Adrenal gland (tissue), 12 donors: ENCODE results near the gene RFPL3. TPM values are rescaled to one million over a fixed set of nuclear protein-coding genes. Genes with fewer than 3 reads are reported as not detected.

Experiments
- DNase-seq, 7 donors: peaks; one replicate each; pipeline ENCODE4 v3.0.0-alpha.2; 2019 to 2020
- H3K27ac ChIP-seq, 5 donors: fragments of 200-600 bp; sonication (generic) in 4 of 5; 1 replicate in 3 of 5; 2 replicates in 2 of 5; pipeline versions ENCODE4 v1.5.1 to v1.8.0; 2016 to 2020; ENCODE audit warnings: mild to moderate bottlenecking in 1 of 5
- H3K27me3 ChIP-seq: fragments of 200-600 bp; 2 replicates; pipeline ENCODE4 v1.8.0; 2021
- H3K36me3 ChIP-seq, 2 donors: fragments of 200-600 bp; replicated peaks in 1 of 2; 1 replicate in 1 of 2; 2 replicates in 1 of 2; pipeline versions ENCODE4 v1.5.1 to v1.8.0; 2018 to 2022
- H3K4me1 ChIP-seq, 2 donors: fragments of 200-600 bp; replicated peaks in 1 of 2; 1 replicate in 1 of 2; 2 replicates in 1 of 2; pipeline versions ENCODE4 v1.5.1 to v1.8.0; 2018 to 2021
- H3K4me3 ChIP-seq, 4 donors: fragments of 200-600 bp; sonication (generic) in 3 of 4; one replicate each; pipeline ENCODE4 v1.5.1; 2016 to 2018
- H3K9me3 ChIP-seq, 3 donors: fragments of 200-600 bp; sonication (generic) in 1 of 3; replicated peaks in 1 of 3; 1 replicate in 2 of 3; 2 replicates in 1 of 3; pipeline versions ENCODE4 v1.5.1 to v1.8.0; 2016 to 2021
- CTCF ChIP-seq, 6 experiments: fragments of 450-650 bp in 4 of 6; fragments of 200-600 bp in 2 of 6; sonication (generic) in 1 of 6; IDR thresholded peaks; 1 replicate in 5 of 6; 2 replicates in 1 of 6; pipeline versions ENCODE4 v1.5.1 to v1.8.0; 2016 to 2021; ENCODE audit warnings: antibody characterized with exemption in 6 of 6, mild to moderate bottlenecking in 2 of 6, moderate library complexity in 1 of 6
- POLR2A ChIP-seq, 2 donors: fragments of 450-650 bp; IDR thresholded peaks; one replicate each; pipeline ENCODE4 v1.6.1; 2017; ENCODE audit warnings: antibody characterized with exemption in 2 of 2, mild to moderate bottlenecking in 2 of 2, moderate library complexity in 1 of 2
- WGBS, 4 donors: extraction: QIAGEN DNeasy Blood & Tissue Kit in 2 of 4; methylation state at CpG; one replicate each; pipeline versions ENCODE4 v1.1.5 to v1.1.7; 2013 to 2017; 5-methylcytosine and 5-hydroxymethylcytosine counted together
- intact Hi-C, 2 donors: fragments of 100-400 bp; cut with DNase I; formaldehyde crosslinking; loops; one replicate each; pipeline versions ENCODE4 v1.14.1 to v1.15.0; 2022 to 2023
- polyA plus RNA-seq, 3 donors: library from polyadenylated mRNA; stranded (reverse); fragments of 200-250 nt in 2 of 3; fragments of 350-450 nt in 1 of 3; fragmentation: Illumina TruSeq in 1 of 3; extraction: RNeasy Lipid Tissue Mini Kit (QIAGEN cat#74804) in 1 of 3; gene quantifications; one replicate each; pipeline ENCODE4 v1.2.3, GENCODE V29; 2013 to 2014
- total RNA-seq, 9 donors: library from RNA; depleted of rRNA in 4 of 9; stranded (reverse); fragments of >200 nt in 4 of 9; fragments of 120-200 nt in 1 of 9; fragmentation: NEBNext Ultra II Directional in 1 of 9; extraction: Animal tissue kit (Norgen Biotek cat#: 25700) in 1 of 9; gene quantifications; one replicate each; pipeline versions ENCODE4 v1.1.0 to v1.2.4, GENCODE V29; 2013 to 2023
- donor health status: healthy with polysubstance abuse.
- donor health status: Bipolar disorder and iron deficiency.
- donor health status: DM: yes; HTN: yes; CAD: no.
- donor health status: DM: no; HTN: no; CAD: no.
- donor health status: DM: no; HTN: no; CAD: no.
- donor health status: DM: yes; HTN: yes; CAD: no.

RFPL3 gene
- total and polyA plus RNA-seq, 12 donors = not detected

GRCh38 chr22:32327066-32327465 lies 30.6 kb upstream of the RFPL3 start:
- intact Hi-C loops = no loop called here
- Histone ChIP-seq H3K4me3 (no peak overlapping the region), H3K9me3 (no peaks in the 10 kb centered on the region), H3K36me3 (no peaks in the 10 kb centered on the region), H3K27ac (no peak overlapping the region), H3K27me3 (peaks cover 4% of the 10 kb centered on the region), H3K4me1 (no peaks in the 10 kb centered on the region)
- TF ChIP-seq CTCF (IDR thresholded peaks at IDR 0.05) (no peak), POLR2A (IDR thresholded peaks at IDR 0.05) (no peak)
- peak in 1 of 7 donors; percentile 48 for DNase-seq
- 79 to 83% (median 80%) methylated on average over 4 of the region's 4 CpGs for WGBS, 4 donors

GRCh38 chr22:32327596-32328171 lies 30.0 kb upstream of the RFPL3 start:
- intact Hi-C loops = no loop called here
- DNase-seq = peak in 1 of 7 donors; percentile 9
- WGBS, 4 donors = 79 to 91% (median 85%) methylated on average over 1 to 10 of the region's 10 CpGs
- Histone ChIP-seq H3K9me3 (no peaks in the 10 kb centered on the region), H3K27ac (no peak overlapping the region), H3K4me3 (no peak overlapping the region), H3K27me3 (peaks cover 4% of the 10 kb centered on the region), H3K36me3 (no peaks in the 10 kb centered on the region), H3K4me1 (no peaks in the 10 kb centered on the region)
- TF ChIP-seq CTCF (IDR thresholded peaks at IDR 0.05) = no peak

- intact Hi-C loops = no loop called here
- 84 to 89% (median 85%) methylated on average over 6 to 8 of the region's 8 CpGs for WGBS, 4 donors
- peak in 1 of 7 donors; percentile 29 for DNase-seq
These were observed 29.1 kb upstream of the RFPL3 start for GRCh38 chr22:32328306-32329201.

More at GRCh38 chr22:32328306-32329201, 29.1 kb upstream of the RFPL3 start:
- TF ChIP-seq CTCF (IDR thresholded peaks at IDR 0.05) (no peak), POLR2A (IDR thresholded peaks at IDR 0.05) (no peak)
- H3K4me1 ChIP-seq = no peaks in the 10 kb centered on the region
- no peak overlapping the region for H3K4me3 ChIP-seq
- H3K27me3 ChIP-seq = peaks cover 7% of the 10 kb centered on the region
- H3K36me3 ChIP-seq = no peaks in the 10 kb centered on the region
- H3K27ac ChIP-seq = no peak overlapping the region
- no peaks in the 10 kb centered on the region for H3K9me3 ChIP-seq
